Muscle of back (tissue), 11 donors: ENCODE measurements around the gene RPL35. TPM values are rescaled to one million over a fixed set of nuclear protein-coding genes. Genes with fewer than 3 reads are reported as not detected.
"Not testable (repeated sequence)": the region's sequence is repeated elsewhere in the genome, so short reads cannot be mapped to it uniquely, and the experiment has no call there.

ENCODE experiments used
- DNase-seq, 3 donors: peaks; one replicate each; pipeline versions ENCODE4 v3.0.0 to v3.0.0-alpha.2; 2013
- polyA plus RNA-seq, 10 donors: library from polyadenylated mRNA; unstranded; fragments of 120-200 nt; gene quantifications; one replicate each; pipeline ENCODE4 v1.2.1, GENCODE V29; 2013; ENCODE audit not compliant: insufficient read length in 10 of 10

Gene RPL35
- polyA plus RNA-seq, 10 donors, result 1,479 to 2,318 (median 1,842) TPM

DNA sequence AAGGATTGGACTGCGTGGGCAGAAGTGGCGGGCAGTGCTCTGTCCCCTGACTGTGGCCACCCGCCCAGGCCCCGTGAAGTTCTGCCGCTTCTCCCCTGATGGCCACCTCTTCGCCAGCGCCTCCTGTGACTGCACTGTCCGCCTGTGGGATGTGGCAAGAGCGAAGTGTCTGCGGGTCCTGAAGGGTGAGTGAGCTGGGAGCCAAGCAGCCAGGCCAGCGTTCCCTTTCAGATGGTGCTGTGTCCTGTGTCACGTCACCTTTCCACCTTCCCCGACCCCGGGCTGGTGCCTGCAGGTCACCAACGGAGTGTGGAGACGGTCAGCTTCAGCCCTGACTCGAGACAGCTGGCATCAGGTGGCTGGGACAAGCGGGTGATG lies 6.2 kb downstream of the RPL35 start:
- DNase-seq, result no peak

DNA sequence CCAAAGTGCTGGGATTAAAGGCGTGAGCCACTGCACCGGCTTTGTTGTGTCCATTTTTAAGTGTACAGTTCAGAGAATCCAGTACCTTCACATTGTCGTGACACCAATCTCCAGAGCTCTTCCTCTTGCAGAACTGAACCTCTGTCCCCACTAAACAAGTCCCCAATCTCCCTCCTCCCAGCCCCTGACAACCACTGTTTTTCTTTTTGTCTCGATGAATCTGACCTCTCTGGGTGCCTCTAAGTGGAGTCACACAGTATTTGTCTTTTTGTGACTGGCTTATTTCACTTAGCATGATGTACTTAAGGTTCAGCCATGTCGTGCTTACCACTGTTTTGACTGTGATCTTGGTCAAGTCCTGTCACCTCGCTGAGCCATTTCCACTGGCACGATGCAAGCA lies 6.9 kb downstream of the RPL35 start:
- no peak for DNase-seq

DNA sequence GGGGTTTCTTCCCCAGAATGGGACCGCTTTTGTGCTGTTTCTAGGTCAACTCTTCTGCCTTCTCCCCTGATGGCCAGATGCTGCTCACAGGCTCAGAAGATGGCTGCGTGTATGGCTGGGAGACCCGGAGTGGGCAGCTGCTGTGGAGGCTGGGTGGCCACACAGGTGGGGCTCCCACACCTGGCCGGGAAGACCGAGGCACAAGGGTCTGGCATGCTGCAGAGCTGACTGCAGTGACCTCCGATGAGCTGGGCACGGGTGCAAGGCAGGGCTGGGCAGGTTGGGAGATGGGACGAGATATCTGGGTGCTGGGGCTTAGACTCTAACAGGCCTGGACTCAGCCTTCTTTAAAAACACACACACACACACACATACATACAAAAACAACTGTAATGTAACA lies 7.6 kb downstream of the RPL35 start:
- DNase-seq, result no peak

DNA sequence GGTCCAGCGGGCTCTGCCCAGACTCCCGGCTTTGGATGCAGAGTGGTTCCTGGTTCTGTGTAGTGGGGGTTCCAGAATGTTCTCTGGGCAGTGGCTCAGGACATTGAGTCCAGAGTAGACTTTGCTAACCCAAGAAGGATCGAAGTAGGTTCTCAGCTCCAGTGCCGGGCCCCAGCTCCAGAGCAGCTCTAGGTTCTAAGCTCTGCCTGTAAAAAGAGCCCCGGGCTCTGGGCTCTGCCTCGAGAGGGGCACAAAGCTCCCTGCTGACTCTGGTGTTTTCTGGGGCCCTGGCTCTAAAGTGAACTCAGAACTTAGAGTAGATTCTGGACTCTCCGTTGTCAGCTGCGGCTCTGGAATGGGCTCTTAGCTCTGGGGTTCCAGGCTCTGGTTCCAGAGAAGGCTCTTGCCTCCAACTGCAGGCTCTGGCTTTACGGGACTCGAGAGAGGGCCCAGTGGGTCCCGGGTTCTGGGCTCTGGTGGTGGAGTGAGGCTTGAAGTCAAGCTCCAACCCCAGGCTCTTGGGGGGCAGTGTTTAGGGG lies 8.1 kb downstream of the RPL35 start:
- DNase-seq, result no peak

DNA sequence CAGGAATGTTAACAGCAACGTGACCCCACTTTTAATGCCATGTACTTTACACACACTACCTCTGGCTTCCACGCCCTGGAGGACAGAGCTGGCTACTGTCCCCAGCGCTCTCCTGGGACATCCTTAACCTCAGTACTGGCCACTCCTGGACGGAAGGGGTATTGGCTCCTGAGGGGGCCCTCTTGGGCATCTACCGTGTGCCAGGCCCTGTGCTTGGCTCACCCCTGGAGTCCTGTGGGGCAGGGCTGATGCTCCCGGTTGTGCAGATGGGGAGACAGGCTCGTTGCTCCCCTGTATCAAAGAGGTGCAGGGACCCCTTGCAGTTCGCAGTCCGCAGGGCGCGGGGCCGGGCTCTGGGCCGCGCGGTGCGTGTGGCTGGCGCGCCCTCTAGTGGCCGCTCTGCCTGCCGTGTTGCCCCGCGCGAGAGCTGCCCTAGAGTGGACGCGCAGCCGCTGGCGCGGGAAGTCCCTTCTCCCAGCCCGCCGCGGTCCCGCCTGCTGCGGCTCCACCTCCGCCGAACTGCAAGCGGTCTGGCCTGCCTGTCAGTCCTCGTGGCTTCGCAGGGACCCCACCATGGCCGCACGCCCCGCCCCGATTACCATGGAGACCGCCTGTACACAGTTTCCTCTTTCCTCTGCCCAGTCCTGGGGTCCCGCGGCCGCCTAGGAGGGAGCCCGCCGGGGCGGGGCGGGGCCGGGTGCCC lies 8.8 kb downstream of the RPL35 start, which contains the start of gene WDR38:
WDR38 (plus strand) TSS at position 632 of the 703 bp plus-strand sequence. CDS start 72 bp downstream, outside the sequence.
- DNase-seq, result peak in 2 of 3 donors; percentile 83 to 92

DNA sequence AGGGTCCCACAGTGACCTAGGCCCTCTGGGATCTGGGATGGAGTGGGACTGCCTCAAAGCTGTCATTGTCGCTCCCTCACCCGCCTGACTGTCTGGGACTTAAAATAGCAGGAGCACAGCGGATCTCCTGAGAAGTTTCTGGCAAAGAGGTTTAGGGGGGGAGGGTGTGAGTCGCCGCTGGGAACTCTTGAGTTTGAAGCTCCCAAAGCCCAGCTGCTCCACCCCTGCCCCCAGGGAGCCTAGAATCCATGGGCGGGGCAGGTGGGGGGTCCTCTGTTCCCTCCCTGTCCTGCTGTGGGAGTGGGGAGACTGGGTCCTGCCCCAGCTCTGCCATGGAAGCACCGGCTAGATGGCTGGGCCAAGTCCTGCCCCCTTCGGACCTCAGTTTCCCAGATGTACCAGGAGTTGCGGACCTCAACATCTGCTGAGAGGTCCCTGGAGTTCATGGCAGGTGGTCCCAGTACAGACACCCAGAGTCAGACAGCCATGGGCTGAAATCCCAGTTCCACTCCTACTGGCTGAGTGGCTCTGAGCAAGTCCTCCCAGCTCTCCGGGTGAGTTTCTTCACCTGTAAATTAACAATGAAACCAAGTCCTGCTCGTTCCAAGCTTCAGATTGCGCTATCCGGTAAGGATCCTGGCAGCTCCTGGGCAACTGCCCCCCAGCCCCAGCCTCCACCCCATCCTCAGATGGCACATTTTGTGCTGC lies 9.5 kb downstream of the RPL35 start:
- peak in 2 of 3 donors; percentile 27 to 57 for DNase-seq

DNA sequence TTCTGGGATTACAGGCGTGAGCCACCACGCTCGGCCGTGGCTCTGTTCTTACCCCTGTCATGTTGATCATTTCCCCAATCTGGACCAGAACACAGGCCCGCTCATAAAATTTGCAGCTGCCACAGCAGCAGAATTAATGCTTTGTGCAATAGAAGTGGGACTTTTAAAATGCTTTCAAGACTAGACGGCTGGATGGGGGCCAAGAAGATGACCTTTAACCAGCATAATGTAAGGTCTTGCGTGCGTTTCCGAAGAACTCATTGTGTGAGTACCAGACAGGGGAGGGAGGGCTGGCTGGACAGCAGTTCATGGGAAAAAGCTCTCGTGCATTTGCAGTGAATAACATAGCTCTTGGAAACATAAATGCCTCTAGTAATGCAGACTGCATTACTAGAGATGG lies 12.0 kb downstream of the RPL35 start:
- peak in 2 of 3 donors; percentile 41 to 70 for DNase-seq

DNA sequence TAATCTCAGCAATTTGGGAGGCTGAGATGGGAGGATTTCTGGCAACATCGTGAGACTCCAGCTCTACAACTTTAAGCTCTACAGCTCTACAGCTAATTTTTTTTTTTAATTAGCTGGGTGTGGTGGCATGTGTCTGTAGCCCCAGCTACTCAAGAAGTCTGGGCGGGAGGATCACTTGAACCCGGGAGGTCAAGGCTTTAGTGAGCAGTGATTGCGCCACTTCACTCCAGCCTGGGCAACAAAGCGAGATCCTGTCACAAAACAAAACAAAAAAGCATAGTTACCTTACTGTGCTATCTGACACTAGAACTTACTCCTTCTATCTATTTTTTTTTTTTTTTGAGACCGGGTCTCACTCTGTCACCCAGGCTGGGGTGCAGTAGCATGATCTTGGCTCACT lies 14.8 kb downstream of the RPL35 start:
- no peak for DNase-seq

DNA sequence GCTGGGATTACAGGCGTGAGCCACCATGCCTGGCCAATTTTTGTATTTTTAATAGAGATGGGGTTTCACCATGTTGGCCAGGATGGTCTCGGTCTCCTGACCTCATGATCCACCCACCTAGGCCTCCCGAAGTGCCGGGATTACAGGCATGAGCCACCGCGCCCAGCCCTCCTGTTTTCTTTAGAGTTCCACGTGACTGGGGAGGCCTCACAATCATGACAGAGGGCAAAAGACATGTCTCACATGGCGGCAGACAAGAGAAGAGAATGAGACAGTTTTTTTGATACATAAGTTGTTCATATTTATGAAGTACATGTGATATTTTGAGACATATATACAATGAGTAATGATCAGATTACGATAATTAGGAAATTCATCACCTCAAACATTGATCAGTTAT lies 15.3 kb downstream of the RPL35 start:
- not testable (repeated sequence) for DNase-seq

DNA sequence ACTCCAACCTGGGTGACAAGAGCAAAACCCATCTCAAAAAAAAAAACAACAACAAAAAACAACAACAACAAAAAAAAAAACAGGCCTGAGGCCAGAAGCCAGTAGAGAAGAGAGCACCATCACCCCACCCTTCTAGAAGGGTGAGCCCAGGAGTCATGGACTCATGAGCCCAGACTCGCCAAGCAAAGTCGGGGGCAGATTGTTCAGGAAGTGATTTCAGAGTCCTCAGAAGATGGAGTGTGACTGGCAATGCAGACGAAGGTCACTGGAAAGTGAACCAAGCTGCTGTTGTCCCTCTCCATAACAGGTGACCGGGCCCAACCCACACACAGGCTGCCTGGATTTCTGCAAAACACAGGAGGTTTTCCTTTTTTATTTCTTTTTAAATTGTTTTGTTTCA lies 17.5 kb downstream of the RPL35 start:
- DNase-seq, result no peak

DNA sequence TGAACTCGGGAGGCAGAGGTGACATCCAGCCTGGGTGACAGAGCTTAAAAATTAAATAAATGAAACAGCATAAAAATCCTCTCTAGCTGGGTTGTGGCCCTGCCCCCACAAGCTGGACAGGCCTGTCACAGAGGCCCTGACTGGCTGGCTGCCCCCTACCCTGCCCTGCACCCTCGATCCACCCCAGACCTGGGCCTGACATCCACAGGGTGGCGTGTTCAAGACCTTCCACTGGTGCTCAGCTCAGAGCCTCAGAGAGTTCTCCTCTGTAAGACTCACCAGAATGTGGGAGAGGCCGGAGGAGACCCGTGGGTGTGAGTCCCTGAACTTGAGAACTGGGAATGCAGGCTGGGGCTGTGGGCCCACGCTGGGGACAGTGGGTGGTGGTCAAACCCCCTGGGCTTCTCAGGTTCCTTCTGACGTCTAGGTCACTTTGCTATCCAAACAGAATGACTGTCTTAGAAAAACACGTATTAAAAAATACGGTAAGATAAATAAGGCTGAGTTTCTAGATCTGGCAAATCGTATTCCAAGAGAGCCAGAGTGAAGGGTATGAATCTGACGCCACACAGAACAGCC lies 18.2 kb downstream of the RPL35 start:
- DNase-seq, result no peak

DNA sequence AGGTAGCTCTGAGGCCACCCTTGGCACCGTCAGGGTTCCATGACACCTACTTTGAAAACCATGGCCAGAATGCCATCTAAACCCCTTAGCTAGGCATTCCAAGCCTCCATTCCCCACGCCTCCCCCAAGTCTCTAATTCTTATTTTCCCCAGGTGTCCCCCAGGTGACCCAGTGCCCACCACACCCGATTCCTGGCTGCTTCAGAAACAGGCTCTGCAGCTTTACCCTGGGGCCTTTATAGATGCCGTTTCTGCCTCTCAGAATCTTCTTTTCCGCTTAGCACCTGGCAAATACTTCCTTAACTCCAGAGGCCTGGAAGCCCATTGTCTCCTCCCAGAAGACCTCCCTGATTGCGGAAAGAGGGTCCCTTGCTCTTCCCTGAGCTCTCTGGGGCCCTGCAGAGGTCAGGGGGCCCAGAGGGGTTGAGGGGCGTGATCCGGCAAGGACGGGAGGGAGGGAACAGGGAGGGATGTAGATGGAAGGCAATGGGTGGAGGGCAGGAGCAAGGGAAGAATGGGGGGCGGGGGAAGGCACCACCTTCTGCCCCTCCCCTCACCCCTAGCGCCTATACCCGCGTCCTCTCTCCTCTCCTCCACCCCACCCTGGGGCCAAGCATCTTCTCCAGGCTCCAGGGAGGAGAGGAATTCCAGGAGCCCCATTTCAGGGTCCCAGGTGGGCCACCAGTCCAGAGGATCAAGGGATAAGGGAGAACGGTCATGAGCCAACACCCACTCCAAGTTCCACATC lies 20.5 kb downstream of the RPL35 start:
- DNase-seq, result no peak

DNA sequence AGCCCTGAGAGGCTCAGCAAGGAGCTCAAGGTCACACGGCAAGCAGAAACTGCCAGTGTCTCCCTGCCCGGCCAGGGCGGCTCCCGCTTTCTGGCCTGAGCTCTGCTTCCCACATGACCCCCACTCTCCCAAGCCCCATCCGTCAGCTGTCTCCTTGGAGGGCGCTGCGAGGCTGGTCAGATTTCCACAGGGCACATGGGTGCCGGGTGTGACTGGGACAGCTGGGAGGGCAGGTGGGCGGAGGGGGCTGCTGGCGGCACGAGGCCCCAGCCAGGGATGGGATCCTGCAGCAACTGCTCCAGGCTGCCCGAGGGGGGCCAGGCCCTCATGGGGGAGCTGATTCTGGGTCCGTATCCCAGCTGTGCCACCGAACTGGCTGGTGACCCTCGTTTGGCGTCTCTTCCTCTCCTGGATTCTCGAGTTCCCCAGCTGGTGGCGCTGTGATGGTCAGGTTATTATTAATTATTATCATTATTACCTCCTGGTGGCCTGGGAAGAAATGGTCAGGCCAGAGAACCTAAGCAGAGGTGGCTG lies 21.4 kb downstream of the RPL35 start:
- peak; percentile 73 to 82 (median 81) for DNase-seq

DNA sequence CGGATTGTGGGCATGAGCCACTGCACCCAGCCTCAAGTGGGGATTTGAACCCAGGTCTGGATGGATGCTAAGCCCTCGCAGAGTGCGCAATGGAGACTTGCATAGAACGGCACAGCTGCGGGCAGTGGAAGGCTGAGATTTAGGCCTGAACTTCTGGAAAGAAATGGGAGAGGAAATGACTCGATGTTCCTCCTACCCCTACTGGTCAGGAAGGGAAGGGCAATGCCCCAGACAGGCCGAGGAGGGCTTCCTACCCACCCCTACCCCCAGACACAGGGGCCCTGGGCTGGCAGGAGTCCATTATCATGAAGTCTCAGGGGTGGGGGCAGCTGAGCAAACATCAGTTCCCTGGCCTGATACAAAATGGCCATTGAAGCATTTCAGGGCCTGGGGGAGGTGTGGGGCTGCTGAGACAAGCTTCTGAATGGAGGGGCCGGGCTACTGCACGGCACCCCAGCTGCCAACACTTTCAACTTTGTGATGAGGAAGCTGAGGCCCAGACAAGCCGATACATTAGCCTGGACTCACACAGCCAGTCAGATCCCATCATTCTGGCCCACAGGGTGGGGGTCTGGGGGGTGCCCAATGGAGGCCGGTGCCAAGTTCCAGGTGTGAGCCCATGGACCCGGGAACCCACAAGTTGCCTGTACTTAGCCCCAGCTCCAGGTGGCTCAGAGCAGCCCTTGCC lies 22.0 kb downstream of the RPL35 start:
- DNase-seq, result peak in 1 of 3 donors; percentile 72

DNA sequence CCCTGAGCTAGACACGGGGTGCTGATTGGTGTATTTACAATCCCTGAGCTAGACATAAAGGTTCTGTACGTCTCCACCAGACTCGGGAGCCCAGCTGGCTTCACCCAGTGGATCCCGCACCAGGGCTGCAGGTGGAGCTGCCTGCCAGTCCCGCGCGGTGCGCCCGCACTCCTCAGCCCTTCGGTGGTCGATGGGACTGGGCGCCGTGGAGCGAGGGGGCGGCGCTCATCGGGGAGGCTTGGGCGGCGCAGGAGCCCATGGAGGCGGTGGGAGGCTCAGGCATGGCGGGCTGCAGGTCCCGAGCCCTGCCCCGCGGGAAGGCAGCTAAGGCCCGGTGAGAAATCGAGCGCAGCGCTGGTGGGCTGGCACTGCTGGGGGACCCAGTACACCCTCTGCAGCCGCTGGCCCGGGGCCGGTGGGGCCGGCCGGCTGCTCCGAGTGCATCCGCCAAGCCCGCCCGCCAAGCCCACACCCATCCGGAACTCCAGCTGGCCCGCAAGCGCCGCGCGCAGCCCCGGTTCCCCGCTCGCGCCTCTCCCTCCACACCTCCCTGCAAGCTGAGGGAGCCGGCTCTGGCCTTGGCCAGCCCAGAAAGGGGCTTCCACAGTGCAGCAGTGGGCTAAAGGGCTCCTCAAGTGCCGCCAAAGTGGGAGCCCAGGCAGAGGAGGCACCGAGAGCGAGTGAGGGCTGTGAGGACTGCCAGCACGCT lies 23.0 kb downstream of the RPL35 start:
- DNase-seq, result peak in 1 of 3 donors; percentile 17

DNA sequence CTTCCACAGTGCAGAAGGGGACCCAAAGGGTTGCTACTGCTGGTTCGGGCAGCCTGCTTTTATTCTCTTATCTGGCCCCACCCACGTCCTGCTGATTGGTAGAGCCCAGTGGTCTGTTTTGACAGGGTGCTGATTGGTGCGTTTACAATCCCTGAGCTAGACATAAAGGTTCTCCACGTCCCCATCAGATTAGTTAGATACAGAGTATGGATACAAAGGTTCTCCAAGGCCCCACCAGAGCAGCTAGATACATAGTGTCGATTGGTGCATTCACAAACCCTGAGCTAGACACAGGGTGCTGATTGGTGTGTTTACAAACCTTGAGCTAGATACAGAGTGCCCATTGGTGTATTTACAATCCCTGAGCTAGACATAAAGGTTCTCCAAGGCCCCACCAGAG lies 23.6 kb downstream of the RPL35 start:
- DNase-seq, result not testable (repeated sequence)

DNA sequence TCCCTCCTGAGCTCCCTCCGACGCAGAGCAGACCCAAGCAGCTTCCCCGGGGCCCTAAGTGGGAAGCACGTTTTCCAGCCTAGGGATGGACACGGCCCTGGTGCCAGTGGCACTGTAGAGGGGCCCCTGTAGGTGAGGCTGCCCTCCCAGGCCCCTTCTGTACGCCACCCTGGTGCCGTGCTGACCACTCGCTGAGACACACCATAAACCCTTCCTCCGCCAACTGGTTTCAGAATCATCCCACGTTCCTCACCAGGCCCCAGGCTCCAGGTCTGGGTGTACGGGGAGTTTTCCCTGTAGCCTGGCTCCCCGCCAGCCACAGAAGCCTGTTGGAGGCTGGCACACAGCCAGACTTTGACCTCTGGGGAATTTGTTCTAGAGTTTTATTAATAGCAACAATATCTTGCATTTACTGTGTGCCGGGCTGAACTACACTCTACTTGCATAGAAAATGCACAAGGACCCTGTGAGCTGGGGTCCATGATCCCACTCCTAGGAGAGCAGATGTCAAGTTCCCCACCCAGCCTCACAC lies 26.7 kb downstream of the RPL35 start:
- DNase-seq, result peak in 1 of 3 donors; percentile 80

DNA sequence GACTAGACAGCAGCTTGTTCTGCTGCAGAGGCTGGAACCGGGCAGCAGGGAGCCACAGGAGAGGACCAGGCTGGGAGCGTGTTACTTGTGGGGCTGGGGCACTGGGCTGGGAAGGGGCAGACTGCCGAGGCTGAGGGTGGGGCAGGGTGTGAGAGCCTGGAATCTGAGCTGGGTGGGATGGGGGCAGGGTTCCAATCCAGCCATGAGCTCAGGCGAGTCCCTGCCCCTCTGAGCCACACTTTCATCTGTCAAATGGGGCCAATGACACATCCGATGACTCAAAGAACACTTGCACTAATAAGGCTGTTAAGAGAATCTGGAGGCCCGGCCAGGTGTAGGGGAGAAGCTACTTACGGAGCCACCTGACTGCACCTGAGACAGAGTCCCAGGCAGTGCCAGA lies 27.2 kb downstream of the RPL35 start:
- DNase-seq, result peak in 1 of 3 donors; percentile 49

DNA sequence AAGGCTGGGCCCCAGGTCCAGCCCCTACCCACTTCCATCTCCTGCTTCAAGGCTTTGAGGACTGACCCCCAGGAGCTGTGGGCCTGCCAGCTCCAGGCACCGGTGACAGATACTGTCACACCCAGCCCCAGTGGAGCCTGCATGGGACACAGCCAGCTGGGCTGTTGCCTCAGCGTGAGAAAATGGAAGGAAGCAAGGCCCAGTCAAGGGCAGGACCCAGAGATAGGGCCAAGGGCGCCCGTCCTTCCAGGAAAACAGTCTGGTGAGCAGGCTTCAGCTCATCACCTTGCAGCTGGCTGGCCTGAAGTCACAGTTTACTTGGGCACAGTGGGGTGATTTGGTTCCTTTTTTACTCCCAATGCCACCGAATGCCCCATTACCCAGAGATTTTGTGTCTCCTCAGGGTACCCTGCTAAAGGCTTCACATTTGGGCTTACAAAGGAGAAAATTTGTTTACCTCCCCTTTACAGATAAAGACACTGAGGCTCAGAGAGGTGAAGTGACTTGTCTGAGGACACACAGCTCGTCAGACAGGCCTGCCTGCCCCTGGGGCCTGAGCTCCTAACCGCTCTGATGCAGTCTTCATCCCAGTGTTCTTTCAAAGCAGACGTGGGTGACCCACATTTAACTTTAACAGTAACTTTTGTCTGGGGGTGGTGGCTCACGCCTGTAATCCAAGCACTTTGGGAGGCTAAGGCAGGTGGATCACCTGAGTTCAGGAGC lies 30.0 kb downstream of the RPL35 start:
- peak in 1 of 3 donors; percentile 59 for DNase-seq
